ENCODE measurements around the gene ALG9. TPM values are rescaled to one million over a fixed set of nuclear protein-coding genes. Genes with fewer than 3 reads are reported as not detected.
A peak's percentile ranks its signal among the peaks of the same experiment; 100 is the strongest.
"Not testable (repeated sequence)": the region's sequence is repeated elsewhere in the genome, so short reads cannot be mapped to it uniquely, and the experiment has no call there.

ALG9 gene
- total RNA-seq, 1 donor from 2014 or later: 27.6 TPM

DNA sequence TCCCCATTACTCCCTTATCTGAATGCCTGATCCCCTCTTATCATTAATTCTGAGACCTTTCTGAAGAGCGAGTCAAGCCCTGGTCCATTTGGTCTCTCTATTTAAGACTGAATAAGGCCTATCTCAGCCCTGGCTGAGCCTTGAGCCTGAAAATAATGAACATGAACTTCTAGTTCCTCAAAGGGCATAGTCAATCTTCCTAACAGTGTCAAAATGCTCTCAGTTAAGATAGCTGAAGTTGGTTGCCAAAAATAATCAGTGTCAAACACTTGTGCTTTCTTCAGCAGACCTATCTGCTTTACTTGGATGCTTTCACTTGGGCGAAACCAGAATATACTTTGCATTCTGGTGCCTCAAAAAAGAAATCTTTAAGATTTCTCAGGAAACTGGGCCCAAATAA lies 62.5 kb downstream of the ALG9 start:
- DNase-seq (ENCODE audit: low spot score): no peak
- ATAC-seq: no peak
- intact Hi-C loops (cut with DNase I): no loop called here

DNA sequence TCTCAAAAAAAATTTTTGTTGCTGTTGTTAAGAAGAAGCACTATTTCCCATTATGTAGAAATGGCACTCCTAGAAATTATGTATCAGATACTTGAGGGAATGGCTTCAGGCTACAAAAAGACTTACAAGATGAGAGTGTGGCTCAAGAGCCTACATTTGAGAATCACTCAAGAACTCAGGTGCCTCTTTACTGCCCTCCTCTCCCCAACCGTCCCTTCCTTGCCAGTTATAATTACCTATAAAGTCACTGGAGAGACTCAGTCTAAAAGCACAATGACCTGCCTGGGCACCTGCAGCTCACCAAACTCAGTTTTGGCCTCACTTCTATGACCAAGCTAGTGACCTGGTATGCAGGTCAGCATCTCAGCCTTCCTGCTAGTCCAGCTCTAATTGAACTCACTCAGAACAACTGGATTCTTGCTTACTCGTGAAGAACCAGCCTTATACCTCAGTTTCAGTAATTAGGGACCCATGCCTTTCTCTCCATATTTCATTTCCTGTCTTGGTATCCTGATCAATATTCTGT lies 63.3 kb downstream of the ALG9 start:
- intact Hi-C loops (cut with DNase I): no loop called here
- ATAC-seq (no peak), DNase-seq (ENCODE audit: low spot score) (no peak)

DNA sequence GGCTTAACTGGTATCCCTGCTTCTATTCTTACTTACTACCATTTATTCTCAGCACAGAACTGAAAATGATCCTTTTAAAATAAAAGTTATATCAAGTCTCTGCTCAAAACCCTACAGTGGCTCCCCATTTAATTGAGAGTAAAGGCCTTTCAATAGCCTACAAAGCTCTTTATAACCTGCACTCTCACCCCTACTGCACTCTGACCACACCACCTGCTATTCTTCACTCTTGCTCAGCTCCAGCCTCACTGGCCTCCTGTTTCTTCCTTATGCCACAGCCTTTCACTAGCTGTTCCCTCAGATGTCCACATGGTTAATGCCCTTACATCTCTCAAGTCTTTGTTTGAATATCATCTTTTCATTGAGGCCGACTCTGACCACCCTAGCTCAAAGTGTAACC lies 64.3 kb downstream of the ALG9 start:
- intact Hi-C loops (cut with DNase I): no loop called here
- ATAC-seq: no peak
- no peak for DNase-seq (ENCODE audit: low spot score)

DNA sequence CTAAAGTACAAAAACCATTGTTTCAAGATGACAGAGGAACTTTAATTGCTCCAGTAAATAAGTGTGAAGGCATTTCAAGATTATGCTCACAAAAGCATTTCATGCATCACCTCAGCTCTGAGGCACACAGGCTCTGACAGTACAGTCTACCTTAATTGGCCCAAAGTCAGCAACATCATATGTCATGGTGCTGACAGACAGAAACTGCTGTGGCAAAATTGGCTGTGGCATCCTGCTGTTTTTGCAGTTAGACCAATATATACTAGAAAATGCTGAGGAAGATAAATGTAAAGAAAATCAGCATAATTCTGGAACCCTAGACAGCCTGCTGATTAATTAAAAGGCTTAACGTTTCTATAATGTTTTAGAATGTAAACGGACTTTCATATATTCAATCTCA lies 70.2 kb downstream of the ALG9 start:
- intact Hi-C loops (cut with DNase I): no loop called here

DNA sequence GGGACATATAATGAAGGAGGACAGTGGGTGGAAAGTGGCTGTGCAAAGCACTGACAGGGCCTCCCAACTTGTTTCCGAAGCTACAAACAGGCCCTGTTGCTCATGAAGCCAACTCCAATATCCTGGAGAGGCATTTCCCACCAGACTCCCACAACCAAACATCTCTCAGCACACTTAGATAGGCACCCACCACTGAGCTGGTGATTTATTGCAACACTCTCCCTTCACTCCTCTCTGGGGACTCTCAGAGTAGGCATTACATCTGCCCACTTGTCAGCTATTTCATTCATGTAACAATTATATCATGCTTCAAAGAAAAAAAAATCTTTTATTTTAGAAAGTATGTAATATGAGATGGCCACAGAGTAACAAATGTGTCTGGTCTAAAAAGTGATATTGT lies 73.1 kb downstream of the ALG9 start:
- DNase-seq (ENCODE audit: low spot score) (no peak), ATAC-seq (no peak)
- intact Hi-C loops (cut with DNase I): no loop called here

More for the DNA sequence above, 70.2 kb downstream of the ALG9 start:
- DNase-seq (ENCODE audit: low spot score) (no peak), ATAC-seq (no peak)

DNA sequence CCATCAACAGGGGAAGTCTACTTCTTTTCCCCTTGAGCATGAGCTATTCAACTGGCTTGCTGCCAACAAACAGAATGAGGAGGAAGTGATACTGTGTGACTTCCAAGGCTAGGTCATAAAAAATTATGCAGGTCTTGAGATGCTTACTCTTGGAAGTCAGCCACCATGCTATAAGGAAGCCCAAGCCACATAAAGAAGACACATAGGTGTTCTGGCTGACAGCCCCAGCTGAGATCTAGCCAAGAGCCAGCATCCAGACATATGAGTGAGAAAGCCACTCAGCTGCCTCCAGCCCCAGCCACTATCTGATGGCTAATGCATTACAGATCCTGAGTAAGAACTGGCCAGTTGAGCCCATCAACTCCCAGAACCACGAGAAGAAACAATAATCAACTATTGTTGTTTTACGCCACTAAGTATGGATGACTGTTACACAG lies 74.2 kb downstream of the ALG9 start:
- DNase-seq (ENCODE audit: low spot score): no peak
- intact Hi-C loops (cut with DNase I): no loop called here
- ATAC-seq: peak; percentile 40

DNA sequence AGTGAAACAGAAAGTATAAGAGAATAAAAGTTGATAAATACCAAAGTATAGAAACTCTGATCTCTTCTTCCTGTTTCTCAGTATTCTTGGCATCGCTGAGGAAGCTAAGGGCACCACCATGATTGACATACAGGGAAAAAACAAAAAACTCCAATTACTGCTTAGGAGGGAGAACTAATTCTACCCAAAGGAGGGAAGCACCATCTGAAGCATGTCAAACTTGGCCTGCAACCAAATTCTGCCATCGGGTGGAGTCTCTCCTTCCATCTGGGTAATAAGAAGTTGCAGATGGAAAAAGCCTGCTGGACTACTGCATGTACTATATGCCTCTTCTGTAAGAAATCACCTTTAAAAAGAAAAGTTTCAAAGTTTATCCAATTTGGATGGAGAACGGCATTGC lies 74.7 kb downstream of the ALG9 start:
- no peak for DNase-seq (ENCODE audit: low spot score)
- no peak for ATAC-seq
- intact Hi-C loops (cut with DNase I): no loop called here

DNA sequence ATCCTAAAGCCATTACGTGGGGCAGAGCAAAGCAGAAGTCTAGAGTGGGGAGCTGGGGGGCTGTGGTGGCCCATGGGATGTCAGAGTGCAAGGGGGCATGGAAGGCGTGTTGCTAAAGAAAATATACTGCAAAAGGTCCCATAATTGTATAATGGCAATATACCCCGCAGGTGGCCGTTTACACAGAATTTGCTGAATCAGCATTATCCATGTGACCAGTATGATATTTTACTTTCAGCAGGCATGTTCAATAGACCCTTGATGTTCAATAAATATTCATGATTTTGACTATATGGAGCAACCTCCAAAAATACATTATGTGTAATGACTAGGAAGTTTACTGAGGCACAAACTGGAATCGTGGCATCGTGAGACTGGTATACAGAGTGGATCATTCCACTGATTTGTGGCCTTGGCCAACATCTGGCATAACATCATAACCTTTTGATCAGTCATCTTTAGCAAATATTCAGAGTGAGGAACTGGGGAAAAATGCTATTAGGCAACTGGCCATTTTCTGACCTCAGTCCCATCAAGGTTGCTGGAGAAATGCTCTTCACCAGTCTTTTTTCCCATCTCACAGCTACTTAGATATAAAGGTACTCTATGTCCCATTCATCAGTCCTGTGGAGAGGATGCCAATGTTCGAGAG lies 75.9 kb downstream of the ALG9 start:
- no peak for ATAC-seq

DNA sequence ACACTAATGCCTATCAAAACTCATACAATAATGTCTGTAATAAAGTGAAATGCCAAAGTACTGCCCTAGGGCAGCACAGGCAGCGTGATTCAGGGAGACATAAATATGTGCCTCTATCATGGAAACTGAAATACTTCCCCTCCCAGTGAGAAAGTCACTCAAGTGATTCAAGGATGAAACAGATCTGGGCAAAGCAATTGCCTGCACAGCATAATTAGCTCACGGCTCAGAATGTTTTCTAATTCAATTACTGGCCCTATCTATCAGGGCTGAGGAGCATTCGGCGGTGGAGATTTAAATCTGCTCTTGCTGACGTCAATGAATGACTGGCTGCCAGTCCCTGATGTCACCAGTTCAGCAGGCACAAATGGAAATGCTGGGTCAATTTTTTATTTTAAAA lies 77.5 kb downstream of the ALG9 start:
- peak; percentile 30 for ATAC-seq
- intact Hi-C loops (cut with DNase I): no loop called here
- no peak for DNase-seq (ENCODE audit: low spot score)

More for the DNA sequence above, 75.9 kb downstream of the ALG9 start:
- DNase-seq (ENCODE audit: low spot score): no peak
- intact Hi-C loops (cut with DNase I): no loop called here

DNA sequence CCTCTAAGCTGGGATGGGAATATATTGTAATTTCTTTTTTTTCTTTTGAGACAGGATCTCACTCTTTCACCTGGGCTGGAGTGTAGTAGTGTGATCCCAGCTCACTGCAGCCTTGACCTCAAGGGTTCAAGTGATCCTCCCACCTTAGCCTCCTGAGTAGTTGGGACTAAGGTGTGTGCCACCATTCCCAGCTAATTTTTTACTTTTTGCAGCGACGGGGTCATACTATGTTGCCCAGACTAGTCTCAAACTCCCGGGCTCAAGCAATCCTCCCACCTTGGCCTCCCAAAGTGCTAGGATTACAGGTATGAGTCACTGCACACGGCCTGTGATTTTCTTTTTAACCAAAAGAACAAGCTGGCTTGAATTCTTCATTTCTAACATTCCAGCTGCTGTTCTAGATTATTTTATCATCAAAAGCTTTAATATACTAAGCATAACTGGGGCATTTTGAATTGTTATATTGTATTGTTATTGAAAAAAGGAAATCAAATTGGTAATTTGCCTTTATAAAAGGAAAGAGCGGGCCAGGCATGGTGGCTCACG lies 78.4 kb downstream of the ALG9 start:
- no peak for DNase-seq (ENCODE audit: low spot score)
- no peak for ATAC-seq
- intact Hi-C loops (cut with DNase I): no loop called here

DNA sequence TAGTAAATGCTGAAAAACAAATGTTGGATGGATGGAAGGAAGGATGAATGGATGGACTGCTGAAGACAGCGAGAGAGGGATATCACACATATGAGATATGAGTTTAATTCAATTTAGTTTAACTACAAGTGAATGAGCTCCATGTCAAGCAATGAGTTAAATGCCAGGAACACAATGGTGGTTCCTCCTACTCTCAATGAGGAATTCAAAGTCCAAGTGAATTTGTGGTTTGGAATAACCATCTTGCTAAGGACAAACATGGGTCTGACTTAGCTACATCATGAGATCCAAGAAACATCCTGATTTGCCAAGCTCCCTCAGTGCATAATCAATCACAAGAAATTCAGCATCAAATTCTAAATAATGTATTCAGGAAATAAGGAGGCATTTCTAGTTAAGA lies 79.1 kb downstream of the ALG9 start:
- intact Hi-C loops (cut with DNase I): no loop called here
- DNase-seq (ENCODE audit: low spot score) (no peak), ATAC-seq (no peak)

DNA sequence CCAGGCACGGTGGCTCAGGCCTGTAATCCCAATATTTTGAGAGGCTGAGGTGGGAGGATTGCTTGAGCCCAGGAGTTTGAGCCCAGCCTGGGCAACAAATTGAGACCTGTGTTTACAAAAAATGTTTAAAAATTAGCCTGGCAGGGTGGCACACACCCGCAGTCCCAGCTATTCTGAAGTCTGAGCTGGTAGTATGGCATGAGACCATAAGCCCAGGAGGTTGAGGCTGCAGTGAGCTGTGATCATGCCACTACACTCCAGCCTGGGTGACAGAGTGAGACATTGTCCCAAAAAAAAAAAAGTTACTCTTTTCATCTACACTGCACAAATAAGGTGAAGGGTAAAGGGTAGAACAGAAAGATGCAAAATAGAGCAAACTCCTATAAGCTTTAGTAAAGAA lies 82.9 kb downstream of the ALG9 start:
- intact Hi-C loops (cut with DNase I): loop anchor here (10.0 kb wide), 1 partner anchor 56 kb away; no protein-coding TSS in a partner anchor
- ATAC-seq: no peak
- no peak for DNase-seq (ENCODE audit: low spot score)

DNA sequence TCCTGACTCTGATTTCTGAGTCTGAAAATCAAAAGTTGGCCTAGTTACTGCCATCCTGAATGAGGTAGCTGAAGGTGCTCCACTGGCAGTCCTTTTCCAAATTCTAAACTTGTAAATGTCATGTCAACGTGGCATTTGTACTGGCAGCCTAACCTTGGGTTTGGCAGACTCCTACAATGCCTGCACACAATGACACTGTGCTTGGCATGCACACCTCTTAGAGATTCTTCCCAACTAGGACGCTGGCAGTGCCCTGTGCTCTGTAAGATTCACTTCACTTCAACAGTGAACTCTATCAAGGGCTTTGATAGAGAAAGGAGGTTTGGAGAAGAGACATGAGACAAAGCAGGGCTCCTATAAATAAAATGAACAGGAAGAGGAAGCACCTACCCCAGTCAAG lies 83.3 kb downstream of the ALG9 start:
- ATAC-seq: no peak
- intact Hi-C loops (cut with DNase I): loop anchor here (10.0 kb wide), 1 partner anchor 57 kb away; no protein-coding TSS in a partner anchor
- DNase-seq (ENCODE audit: low spot score): no peak

DNA sequence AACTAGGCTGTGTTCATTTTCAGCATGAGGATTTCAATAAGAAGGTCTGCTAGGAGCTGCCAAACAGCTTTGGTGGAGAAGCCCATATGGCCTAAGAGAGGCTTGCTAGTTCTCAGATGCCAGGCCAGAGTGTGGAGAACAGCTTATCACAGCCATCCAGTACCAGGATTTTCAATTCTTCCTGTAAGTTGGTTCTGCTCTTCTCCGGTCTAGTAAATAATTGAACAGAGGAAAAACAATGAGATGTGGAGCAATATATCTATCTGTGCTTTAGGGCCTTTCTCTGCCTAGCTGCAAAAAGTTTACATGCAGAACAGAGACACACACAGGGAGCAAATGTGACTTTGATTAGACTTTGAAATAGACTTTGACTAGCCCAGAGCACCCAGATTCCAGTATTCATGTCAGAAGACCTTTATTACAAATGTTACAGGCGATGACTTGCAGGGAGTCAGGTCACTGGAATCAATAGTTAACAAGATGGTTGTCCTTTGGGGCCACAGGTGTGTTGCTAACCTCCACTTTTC lies 85.4 kb downstream of the ALG9 start:
- no peak for ATAC-seq
- intact Hi-C loops (cut with DNase I): loop anchor here (10.0 kb wide), 1 partner anchor 59 kb away; no protein-coding TSS in a partner anchor

DNA sequence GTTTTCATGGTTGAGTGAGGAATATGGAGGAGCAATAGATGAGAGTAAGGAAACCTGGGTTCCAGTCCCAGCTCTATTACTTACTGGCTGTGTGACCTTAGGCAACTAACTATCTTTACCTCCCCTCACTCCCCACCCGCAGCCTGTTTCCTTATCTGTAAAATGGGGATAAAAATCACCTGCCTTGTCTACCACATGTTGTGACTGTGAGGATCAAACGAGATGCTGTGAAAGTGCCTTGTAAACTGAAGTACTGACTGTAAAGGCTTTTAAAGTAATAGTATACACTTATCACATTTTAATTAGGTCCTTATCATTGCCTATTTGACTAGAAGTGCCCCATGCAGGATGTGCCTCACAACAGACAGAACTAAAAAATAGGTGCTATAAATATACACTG lies 86.3 kb downstream of the ALG9 start:
- intact Hi-C loops (cut with DNase I): loop anchor here (10.0 kb wide), 1 partner anchor 60 kb away; no protein-coding TSS in a partner anchor
- no peak for ATAC-seq
- no peak for DNase-seq (ENCODE audit: low spot score)

More for the DNA sequence above, 85.4 kb downstream of the ALG9 start:
- DNase-seq (ENCODE audit: low spot score): no peak

DNA sequence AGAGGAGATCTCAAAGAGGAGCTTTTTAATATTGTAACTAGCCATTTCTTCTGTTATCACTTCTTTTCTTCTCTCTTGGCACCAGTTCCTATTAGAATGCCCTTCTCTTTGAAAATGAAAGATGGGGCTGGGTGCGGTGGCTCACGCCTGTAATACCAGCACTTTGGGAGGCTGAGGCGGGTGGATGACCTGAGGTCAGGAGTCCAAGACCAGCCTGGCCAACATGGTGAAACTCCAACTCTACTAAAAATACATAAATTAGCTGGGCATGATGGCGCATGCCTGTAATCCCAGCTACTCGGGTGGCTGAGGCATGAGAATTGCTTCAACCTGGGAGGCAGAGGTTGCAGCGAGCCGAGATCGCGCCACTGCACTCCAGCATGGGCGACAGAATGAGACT lies 87.1 kb downstream of the ALG9 start:
- not testable (repeated sequence) for ATAC-seq; DNase-seq (ENCODE audit: low spot score)
- intact Hi-C loops (cut with DNase I): loop anchor here (10.0 kb wide), 1 partner anchor 60 kb away; no protein-coding TSS in a partner anchor

DNA sequence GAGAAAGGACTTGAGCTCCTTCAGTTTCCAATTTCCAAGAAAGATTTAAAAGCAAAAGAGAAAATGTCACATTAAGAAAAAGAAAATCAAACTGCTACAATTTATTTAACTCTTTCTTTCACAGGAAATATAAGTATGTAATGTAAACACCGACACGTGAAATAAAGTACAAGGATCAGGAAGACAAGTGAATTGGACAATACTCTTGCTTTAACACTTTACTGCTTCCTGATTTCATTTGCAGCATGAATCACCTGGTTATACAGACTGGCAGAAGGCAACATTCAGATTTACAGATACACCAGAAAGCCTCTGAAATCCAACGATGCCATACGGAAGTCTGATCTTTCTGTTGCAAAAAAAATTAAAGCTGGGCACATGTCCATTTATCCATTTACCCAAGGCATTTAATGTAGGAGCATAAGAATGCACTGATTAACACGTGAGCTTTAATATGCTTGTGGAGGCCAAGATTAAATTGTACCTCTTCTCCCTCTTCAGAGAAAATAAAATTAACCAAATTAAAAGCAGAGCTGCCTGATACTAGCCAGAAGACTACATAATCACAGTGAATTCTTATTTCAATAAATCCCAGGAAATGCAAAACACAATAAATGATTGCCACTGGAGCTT lies 89.2 kb downstream of the ALG9 start:
- ATAC-seq: no peak
- intact Hi-C loops (cut with DNase I): loop anchor here (10.0 kb wide), 1 partner anchor 63 kb away; no protein-coding TSS in a partner anchor
- DNase-seq (ENCODE audit: low spot score): no peak

DNA sequence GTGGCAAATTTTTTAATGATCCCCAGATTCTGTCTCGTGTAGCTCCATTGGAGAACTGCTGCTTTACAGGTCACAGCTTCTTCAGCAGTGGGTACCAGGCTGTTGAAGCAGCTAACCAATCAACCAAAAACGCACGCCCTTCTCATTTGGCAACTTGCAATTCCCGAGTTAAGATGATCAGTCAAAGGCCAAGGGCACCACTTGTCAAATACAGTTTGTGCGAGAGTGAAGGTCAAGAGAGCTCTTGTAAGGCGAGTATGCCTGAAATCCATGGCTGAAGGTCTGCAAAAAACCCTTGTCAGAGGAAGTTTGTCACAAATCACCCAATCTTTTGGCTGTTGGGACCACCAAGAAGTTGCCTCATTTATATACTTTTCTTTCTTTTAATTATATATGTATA lies 92.3 kb downstream of the ALG9 start:
- intact Hi-C loops (cut with DNase I): loop anchor here (5.0 kb wide), 2 partner anchors 177 to 1762 kb away; partner anchors contain the start of gene SIK2
- no peak for DNase-seq (ENCODE audit: low spot score)
- ATAC-seq: no peak

DNA sequence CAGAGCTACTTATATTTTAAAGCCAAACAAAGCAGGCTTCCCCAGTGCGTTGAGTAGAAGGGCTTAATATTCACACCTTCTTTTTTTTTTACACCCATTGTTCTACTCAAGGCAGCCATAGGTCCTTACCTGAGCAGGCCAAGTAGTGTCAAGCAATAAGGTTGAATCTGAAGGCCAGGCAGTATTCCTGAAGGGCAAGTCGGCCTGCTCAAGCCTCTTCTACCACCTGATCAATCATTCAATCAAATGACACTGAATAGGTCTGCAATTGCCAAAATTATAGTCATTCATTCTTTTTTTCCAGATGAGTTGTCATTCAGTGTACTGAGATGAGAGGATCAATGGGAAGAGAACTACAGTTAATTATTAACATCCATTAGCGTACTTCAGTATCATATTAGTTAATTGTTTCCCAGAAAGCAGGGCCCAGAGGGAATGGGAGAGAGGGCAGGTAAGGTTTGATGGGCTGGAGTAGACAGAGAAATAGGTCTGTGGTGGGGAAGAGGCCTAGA lies 93.3 kb downstream of the ALG9 start:
- no peak for ATAC-seq
- intact Hi-C loops (cut with DNase I): loop anchor here (5.0 kb wide), 2 partner anchors 176 to 1761 kb away; partner anchors contain the start of gene SIK2
- DNase-seq (ENCODE audit: low spot score): no peak

Data from sciatic nerve (tissue), 2 donors.